K562 (cell line): ENCODE results near the gene CBX8. TPM values are rescaled to one million over a fixed set of nuclear protein-coding genes. Genes with fewer than 3 reads are reported as not detected.

Experiments
- ATAC-seq: fragments of 200-7000 bp; cut with Tn5 transposase; 3 replicates; pipeline ENCODE4 v1.9.1; 2020; ENCODE audit warnings: moderate library complexity
- BruUV-seq: library from RNA; stranded (reverse); fragments of 400-500 nt; replicated peaks from 2 replicates; lab custom pipeline; 2021; lab: Mats Ljungman, UMichigan
- CTCF ChIA-PET: fragments of 300-600 bp; formaldehyde crosslinking; extraction: SDS; loops from one replicate; lab custom pipeline; 2021; ENCODE audit warnings: low intra/inter-chr PET ratio; lab: Yijun Ruan, JAX
- POLR2A ChIA-PET: fragments of 300-600, 350-650 bp; sonication (Branson Sonifier 250); formaldehyde crosslinking; extraction: SDS; loops from one replicate; lab custom pipeline; 2021; ENCODE audit warnings: antibody characterized with exemption, inconsistent platforms; lab: Yijun Ruan, JAX
- DNase-seq, 4 experiments: peaks; one replicate each; pipeline versions ENCODE4 v3.0.0 to v3.0.0-alpha.2; 2011 to 2018; ENCODE audit warnings: low spot score in 3 of 4, mixed read lengths in 3 of 4; ENCODE audit errors: extremely low read depth in 1 of 4
- FAIRE-seq: peaks from 2 replicates; lab custom pipeline; 2011; peaks lifted over from hg19 to GRCh38; lab: Jason Lieb, UNC
- H2AFZ ChIP-seq: 2 replicates; pipeline ENCODE4 v1.6.0; 2011; ENCODE audit warnings: low read depth, low read length, control low read depth, inconsistent platforms
- H3K27ac ChIP-seq: fragments of 200-600 bp; 3 replicates; pipeline ENCODE4 v1.8.0; 2011; ENCODE audit warnings: low read depth, mild to moderate bottlenecking, control low read depth, inconsistent platforms, low read length, moderate library complexity, mixed read lengths; ENCODE audit errors: extremely low read depth
- H3K27me3 ChIP-seq, 2 experiments: fragments of 300-600 bp in 1 of 2; 2 replicates in 1 of 2; 3 replicates in 1 of 2; pipeline versions ENCODE4 v1.6.0 to v1.8.0; 2011; ENCODE audit warnings: inconsistent platforms in 2 of 2, low read length in 2 of 2, mild to moderate bottlenecking in 1 of 2, mixed read lengths in 1 of 2, moderate library complexity in 1 of 2; ENCODE audit not compliant: control insufficient read depth in 2 of 2, insufficient read depth in 2 of 2
- H3K36me3 ChIP-seq: fragments of 300-600 bp; 3 replicates; pipeline ENCODE4 v1.8.0; 2011; ENCODE audit warnings: mild to moderate bottlenecking, low read length, inconsistent platforms; ENCODE audit not compliant: control insufficient read depth, insufficient read depth
- H3K4me1 ChIP-seq, 2 experiments: fragments of 200-600 bp in 1 of 2; replicated peaks in 1 of 2; 2 replicates in 1 of 2; 3 replicates in 1 of 2; pipeline versions ENCODE4 v1.5.1 to v1.8.0; 2011; ENCODE audit warnings: inconsistent platforms in 2 of 2, low read length in 2 of 2, mild to moderate bottlenecking in 1 of 2, mixed read lengths in 1 of 2, moderate library complexity in 1 of 2; ENCODE audit not compliant: control insufficient read depth in 2 of 2, insufficient read depth in 2 of 2
- H3K4me2 ChIP-seq: 2 replicates; pipeline ENCODE4 v1.6.1; 2011; ENCODE audit warnings: low read length, control low read depth, inconsistent platforms, mixed read lengths; ENCODE audit not compliant: insufficient read depth
- H3K4me3 ChIP-seq: fragments of 200-600 bp; sonication (generic), shearing (Covaris generic); 2 replicates; pipeline ENCODE4 v1.5.1; 2016; ENCODE audit warnings: control low read depth, inconsistent platforms
- H3K79me2 ChIP-seq: fragments of 200-600 bp; 3 replicates; pipeline ENCODE4 v1.8.0; 2011; ENCODE audit warnings: low read length, inconsistent platforms; ENCODE audit not compliant: control insufficient read depth, insufficient read depth
- H3K9ac ChIP-seq, 2 experiments: 2 replicates each; pipeline versions ENCODE4 v1.6.0 to v1.6.1; 2011; ENCODE audit warnings: low read depth in 2 of 2, low read length in 2 of 2, control low read depth in 1 of 2, inconsistent platforms in 1 of 2, mild to moderate bottlenecking in 1 of 2, mixed read lengths in 1 of 2; ENCODE audit not compliant: insufficient read depth in 1 of 2
- H3K9me1 ChIP-seq: one replicate; pipeline ENCODE4 v1.6.0; 2011; ENCODE audit warnings: inconsistent platforms, mild to moderate bottlenecking, low read length, moderate library complexity; ENCODE audit not compliant: control insufficient read depth, insufficient read depth
- H3K9me3 ChIP-seq: replicated peaks from 2 replicates; pipeline ENCODE4 v1.5.1; 2011; ENCODE audit warnings: low read depth, low read length, inconsistent platforms; ENCODE audit not compliant: control insufficient read depth, insufficient read depth
- H4K20me1 ChIP-seq: replicated peaks from 2 replicates; pipeline ENCODE4 v1.6.1; 2011; ENCODE audit warnings: low read length, inconsistent platforms, mixed read lengths; ENCODE audit not compliant: control insufficient read depth, insufficient read depth
- CBFA2T2 ChIP-seq: fragments of 450-650 bp; conservative IDR thresholded peaks from 2 replicates; pipeline ENCODE4 v1.6.1; 2017; ENCODE audit warnings: mild to moderate bottlenecking
- FOXP1 ChIP-seq: sonication (generic); formaldehyde crosslinking; IDR thresholded peaks from 2 replicates; pipeline ENCODE4 v1.8.0; 2022; ENCODE audit warnings: mild to moderate bottlenecking, missing genetic modification reagents
- GABPB2 ChIP-seq: fragments of 250-450 bp; sonication (Bioruptor Pico); conservative IDR thresholded peaks from 2 replicates; pipeline ENCODE4 v1.5.1; 2021; ENCODE audit warnings: mild to moderate bottlenecking
- HDAC2 ChIP-seq: fragments of 450-650 bp; IDR thresholded peaks from 2 replicates; pipeline ENCODE4 v1.6.1; 2016; ENCODE audit warnings: mild to moderate bottlenecking
- HMG20A ChIP-seq: fragments of 450-650 bp; formaldehyde crosslinking; conservative IDR thresholded peaks from 2 replicates; pipeline ENCODE4 v1.4.0; 2020; ENCODE audit warnings: mild to moderate bottlenecking, mixed read lengths
- KAT2B ChIP-seq: IDR thresholded peaks from one replicate; pipeline ENCODE4 v1.6.1; 2012; ENCODE audit warnings: low read depth, mild to moderate bottlenecking, control low read depth, inconsistent platforms, low read length, moderate library complexity
- KLF10 ChIP-seq: fragments of 250-450 bp; sonication (Bioruptor Pico); IDR thresholded peaks from 2 replicates; pipeline ENCODE4 v1.6.1; 2021; ENCODE audit warnings: matching md5 sums
- MAFG ChIP-seq: fragments of 450-650 bp; conservative IDR thresholded peaks from 2 replicates; pipeline ENCODE4 v1.6.1; 2016; ENCODE audit warnings: missing genetic modification characterization, missing compliant biosample characterization
- NUFIP1 ChIP-seq: fragments of 450-650 bp; IDR thresholded peaks from 2 replicates; pipeline ENCODE4 v1.6.1; 2018; ENCODE audit not compliant: partially characterized antibody
- POLR2AphosphoS5 ChIP-seq: IDR thresholded peaks from 2 replicates; pipeline ENCODE4 v1.6.1; 2011; ENCODE audit warnings: mild to moderate bottlenecking, low read depth, low read length, moderate library complexity; ENCODE audit not compliant: control insufficient read depth, insufficient read depth
- RNF2 ChIP-seq: sonication (generic); IDR thresholded peaks from 2 replicates; pipeline ENCODE4 v1.6.1; 2016
- SIN3A ChIP-seq, 2 experiments: fragments of 150-350 bp in 1 of 2; IDR thresholded peaks; 2 replicates each; pipeline ENCODE4 v1.6.1; 2011 to 2016; ENCODE audit warnings: borderline replicate concordance in 2 of 2, low read depth in 2 of 2, low read length in 2 of 2, mild to moderate bottlenecking in 2 of 2, moderate library complexity in 2 of 2; ENCODE audit not compliant: control insufficient read depth in 1 of 2
- SIX5 ChIP-seq, 2 experiments: IDR thresholded peaks; 2 replicates each; pipeline ENCODE4 v1.6.1; 2011; ENCODE audit warnings: low read length in 2 of 2, borderline replicate concordance in 1 of 2, low read depth in 1 of 2, mild to moderate bottlenecking in 1 of 2, moderate library complexity in 1 of 2; ENCODE audit not compliant: insufficient read depth in 1 of 2
- TAF15 ChIP-seq: fragments of 200-400 bp; formaldehyde crosslinking; IDR thresholded peaks from 2 replicates; pipeline ENCODE4 v1.6.1; 2017; ENCODE audit warnings: mild to moderate bottlenecking, low read depth, low read length, moderate library complexity
- ZNF184 ChIP-seq: sonication (generic); formaldehyde crosslinking; IDR thresholded peaks from 2 replicates; pipeline ENCODE4 v1.5.0; 2020; ENCODE audit warnings: missing genetic modification reagents
- ZNF217 ChIP-seq: sonication (generic); formaldehyde crosslinking; IDR thresholded peaks from 2 replicates; pipeline ENCODE4 v1.8.0; 2022; ENCODE audit warnings: mild to moderate bottlenecking, missing genetic modification reagents
- ZNF311 ChIP-seq: fragments of 250-450 bp; sonication (Bioruptor Pico); IDR thresholded peaks from 2 replicates; pipeline ENCODE4 v1.4.0; 2020; ENCODE audit warnings: mild to moderate bottlenecking, moderate library complexity
- ZNF384 ChIP-seq: IDR thresholded peaks from 2 replicates; pipeline ENCODE4 v1.6.1; 2012; ENCODE audit warnings: low read depth, low read length, improper control_type of control experiment
- ZNF696 ChIP-seq: fragments of 250-450 bp; sonication (Bioruptor Pico); conservative IDR thresholded peaks from 2 replicates; pipeline ENCODE4 v1.4.0; 2020; ENCODE audit warnings: mild to moderate bottlenecking, moderate library complexity
- ZSCAN29 ChIP-seq: fragments of 450-650 bp; IDR thresholded peaks from 2 replicates; pipeline ENCODE4 v1.6.1; 2017
- WGBS: fragments of 100-300 bp; shearing (Covaris generic); methylation state at CpG from one replicate; pipeline ENCODE4 v1.1.6; 2016; ENCODE audit warnings: low coverage, mixed read lengths; ENCODE audit not compliant: insufficient coverage; ENCODE audit errors: missing lambda C conversion rate; 5-methylcytosine and 5-hydroxymethylcytosine counted together
- in situ Hi-C: fragments of 300-500 bp; cut with MboI; formaldehyde crosslinking; loops from 4 replicates; pipeline ENCODE4 v1.15.0; 2018; ENCODE audit warnings: inconsistent platforms, mixed read lengths
- intact Hi-C: fragments of 100-400 bp; cut with micrococcal nuclease; formaldehyde crosslinking; loops from 2 replicates; pipeline ENCODE4 v1.14.2; 2022
- polyA plus RNA-seq, 8 experiments: library from polyadenylated mRNA; depleted of rRNA in 4 of 8; stranded (reverse) in 5 of 8; unstranded in 3 of 8; fragments of >200 nt; fragmentation: Nextera tagmentation in 2 of 8; fragmentation: Illumina TruSeq in 1 of 8; extraction: Ambion mirVana in 2 of 8; extraction: Trizol in 1 of 8; gene quantifications; 2 replicates each; pipeline versions ENCODE4 v1.2.1 to v1.2.3, GENCODE V29; 2011 to 2014; ENCODE audit warnings: inconsistent platforms in 1 of 8, missing spikeins in 1 of 8
- total RNA-seq, 7 experiments: library from RNA; depleted of rRNA in 6 of 7; stranded (reverse); fragments of >200 nt in 6 of 7; fragmentation: Illumina TruSeq in 2 of 7; extraction: Trizol in 2 of 7; gene quantifications; 2 replicates each; pipeline versions ENCODE4 v1.2.1 to v1.2.3, GENCODE V29; 2011 to 2021; ENCODE audit warnings: low replicate concordance in 1 of 7

The CBX8 gene
- total and polyA plus RNA-seq, 9 of the 15 experiments (the other 6 are each of a cell fraction or from before 2014, with no cell fraction given) = 0.08 to 11.9 (median 2.6) TPM

- TF ChIP-seq ZNF384 (no peak), FOXP1 (no peak), RNF2 (no peak), ZSCAN29 (no peak), ZNF311 (CRISPR knock-in tag) (no peak), HMG20A (CRISPR knock-in tag) (no peak), POLR2AphosphoS5 (no peak), ZNF217 (no peak), SIN3A (IDR thresholded peaks at IDR 0.05; ENCODE audit: borderline replicate concordance in 2 of 2, control insufficient read depth in 1 of 2, low read depth in 2 of 2, low read length in 2 of 2) (no peak), MAFG (no peak), GABPB2 (no peak), NUFIP1 (no peak), ZNF696 (CRISPR knock-in tag) (no peak), HDAC2 (no peak), TAF15 (no peak), ZNF184 (CRISPR knock-in tag) (no peak), KLF10 (no peak), CBFA2T2 (no peak), SIX5 (IDR thresholded peaks at IDR 0.05; ENCODE audit: borderline replicate concordance in 1 of 2, insufficient read depth in 1 of 2, low read depth in 1 of 2, low read length in 2 of 2) (no peak), KAT2B (no peak)
- Histone ChIP-seq H3K4me3 (no peak overlapping the region), H3K9me3 (no peaks in the 10 kb centered on the region), H3K4me2 (no peak overlapping the region), H3K9me1 (no peaks in the 10 kb centered on the region), H3K27ac (no peak overlapping the region), H3K9ac (no peak overlapping the region), H3K36me3 (peaks cover 58% of the 10 kb centered on the region), H3K27me3 (no peaks in the 10 kb centered on the region), H3K79me2 (peaks cover 11% of the 10 kb centered on the region), H2AFZ (no peak overlapping the region), H3K4me1 (peaks cover 11 to 35% of the 10 kb centered on the region in 2 experiments; a peak in 4 of 5 replicates), H4K20me1 (no peaks in the 10 kb centered on the region)
- CTCF ChIA-PET = no interaction called here
- POLR2A ChIA-PET = interaction anchor here (1.1 to 1.9 kb wide), 3 partner anchors 9 to 156 kb away, joined by 4 to 5 read pairs (median 4); partner anchors contain the start of gene CBX8
- 98% methylated on average over 18 of the region's 18 CpGs for WGBS
- in situ Hi-C loops = no loop called here
- DNase-seq (no peak), FAIRE-seq (no peak), ATAC-seq (no peak)
- intact Hi-C loops = no loop called here
- no TSS peak for BruUV-seq
Measured at GRCh38 chr17:79783891-79784290, 13.0 kb downstream of the CBX8 start.
